CD4-positive, alpha-beta T cell (primary cell): ENCODE measurements around the gene UCHL1. TPM values are rescaled to one million over a fixed set of nuclear protein-coding genes. Genes with fewer than 3 reads are reported as not detected.
A peak's percentile ranks its signal among the peaks of the same experiment; 100 is the strongest.

ENCODE experiments used
- ATAC-seq: fragments of 200-7000 bp; cut with Tn5 transposase; one replicate; pipeline ENCODE4 v1.10.0; 2022; ENCODE audit warnings: mild to moderate bottlenecking; ENCODE audit not compliant: poor library complexity
- CTCF ChIA-PET: fragments of 350-600 bp; sonication (Branson Sonifier 250); formaldehyde crosslinking; loops from one replicate; lab custom pipeline; 2021; ENCODE audit warnings: antibody characterized with exemption, inconsistent platforms; lab: Charles Lee
- POLR2A ChIA-PET: fragments of 350-600 bp; sonication (Branson Sonifier 250); formaldehyde crosslinking; loops from one replicate; lab custom pipeline; 2021; ENCODE audit warnings: antibody characterized with exemption, inconsistent platforms; lab: Charles Lee
- DNase-seq, 14 experiments: peaks; one replicate each; pipeline ENCODE4 v3.0.0-alpha.2; 2013 to 2020; ENCODE audit warnings: mixed read lengths in 2 of 14
- H3K27ac ChIP-seq, 2 donors: one replicate each; pipeline versions ENCODE4 v1.5.1 to v1.7.0; 2013; ENCODE audit warnings: low read length in 2 of 2, low read depth in 1 of 2, mild to moderate bottlenecking in 1 of 2
- H3K27me3 ChIP-seq, 2 experiments: 1 replicate in 1 of 2; 2 replicates in 1 of 2; pipeline versions ENCODE4 v1.6.1 to v1.7.0; 2013; ENCODE audit warnings: low read length in 2 of 2, control low read depth in 1 of 2, mild to moderate bottlenecking in 1 of 2, moderate library complexity in 1 of 2; ENCODE audit not compliant: insufficient read depth in 2 of 2, control insufficient read depth in 1 of 2
- H3K36me3 ChIP-seq: one replicate; pipeline ENCODE4 v1.6.1; 2013; ENCODE audit warnings: low read length, control low read depth; ENCODE audit not compliant: insufficient read depth
- H3K4me1 ChIP-seq: one replicate; pipeline ENCODE4 v1.6.1; 2013; ENCODE audit warnings: low read length, control low read depth; ENCODE audit not compliant: insufficient read depth
- H3K4me3 ChIP-seq: one replicate; pipeline ENCODE4 v1.5.1; 2013; ENCODE audit warnings: mild to moderate bottlenecking, low read length, moderate library complexity
- H3K9me3 ChIP-seq, 2 experiments: 1 replicate in 1 of 2; 2 replicates in 1 of 2; pipeline versions ENCODE4 v1.6.1 to v1.7.0; 2013; ENCODE audit warnings: low read length in 2 of 2, mild to moderate bottlenecking in 2 of 2, control low read depth in 1 of 2, moderate library complexity in 1 of 2; ENCODE audit not compliant: control insufficient read depth in 1 of 2, insufficient read depth in 1 of 2
- H3K27ac Mint-ChIP-seq: one replicate; pipeline ENCODE4 v1.8.0; 2020; ENCODE audit warnings: mixed read lengths
- H3K27me3 Mint-ChIP-seq: one replicate; pipeline ENCODE4 v1.8.0; 2021; ENCODE audit warnings: mixed read lengths
- H3K36me3 Mint-ChIP-seq: one replicate; pipeline ENCODE4 v1.8.0; 2021; ENCODE audit warnings: low read depth, mixed read lengths
- H3K4me1 Mint-ChIP-seq: one replicate; pipeline ENCODE4 v1.8.0; 2021; ENCODE audit warnings: low read depth, mixed read lengths
- H3K4me3 Mint-ChIP-seq: one replicate; pipeline ENCODE4 v1.8.0; 2020; ENCODE audit warnings: mild to moderate bottlenecking, mixed read lengths
- H3K9me3 Mint-ChIP-seq: one replicate; pipeline ENCODE4 v1.8.0; 2020; ENCODE audit warnings: mixed read lengths
- CTCF ChIP-seq: fragments of 200-600 bp; IDR thresholded peaks from one replicate; pipeline ENCODE4 v1.8.0; 2022; ENCODE audit warnings: antibody characterized with exemption, mild to moderate bottlenecking
- intact Hi-C, 2 experiments: fragments of 100-400 bp; cut with DNase I in 1 of 2; cut with micrococcal nuclease in 1 of 2; formaldehyde crosslinking; loops; one replicate each; pipeline versions ENCODE4 v1.15.1 to v1.9.0; 2023 to 2025; cut with DNase I, micrococcal nuclease
- total RNA-seq, 174 experiments: library from RNA in 2 of 174; stranded (reverse) in 2 of 174; gene quantifications; one replicate each; pipeline ENCODE4 v1.2.3 and lab custom pipeline; 2021 to 2026

UCHL1 gene
- total RNA-seq, 2 experiments from 2014 or later, result not detected

- TF ChIP-seq CTCF, result no peak
- H3K36me3 Mint-ChIP-seq, result no peaks in the 10 kb centered on the region
- Histone ChIP-seq H3K9me3 (no peaks in the 10 kb centered on the region), H3K4me1 (no peaks in the 10 kb centered on the region), H3K27ac (no peak overlapping the region), H3K36me3 (no peaks in the 10 kb centered on the region), H3K27me3 (peaks cover 0 to 4% of the 10 kb centered on the region in 2 experiments), H3K4me3 (no peak overlapping the region)
- ChIA-PET POLR2A (no interaction called here), CTCF (no interaction called here)
- no peak overlapping the region for H3K4me3 Mint-ChIP-seq
- no peak for DNase-seq
- ATAC-seq, result no peak
- no peaks in the 10 kb centered on the region for H3K9me3 Mint-ChIP-seq
- intact Hi-C loops, result no loop called here
- no peak overlapping the region for H3K27ac Mint-ChIP-seq
- peaks cover 6% of the 10 kb centered on the region for H3K27me3 Mint-ChIP-seq
- H3K4me1 Mint-ChIP-seq, result no peaks in the 10 kb centered on the region
These were observed 31.5 kb downstream of the UCHL1 start for GRCh38 chr4:41288254-41288653.

GRCh38 chr4:41290479-41290878 lies 33.8 kb downstream of the UCHL1 start:
- H3K27ac ChIP-seq, result no peak overlapping the region
- intact Hi-C loops, result no loop called here
- Mint-ChIP-seq H3K27me3 (peaks cover 6% of the 10 kb centered on the region), H3K4me1 (no peaks in the 10 kb centered on the region), H3K36me3 (no peaks in the 10 kb centered on the region), H3K9me3 (no peaks in the 10 kb centered on the region), H3K4me3 (no peak overlapping the region), H3K27ac (no peak overlapping the region)
- ChIA-PET POLR2A (no interaction called here), CTCF (no interaction called here)
- H3K36me3 ChIP-seq, result no peaks in the 10 kb centered on the region
- TF ChIP-seq CTCF, result no peak
- ATAC-seq (no peak), DNase-seq (no peak)
- peaks cover 0 to 4% of the 10 kb centered on the region in 2 experiments for H3K27me3 ChIP-seq
- H3K4me1 ChIP-seq, result no peaks in the 10 kb centered on the region
- H3K9me3 ChIP-seq, result peaks cover 13% of the 10 kb centered on the region in 2 experiments
- no peak overlapping the region for H3K4me3 ChIP-seq

GRCh38 chr4:41294445-41295062 lies 37.8 kb downstream of the UCHL1 start:
- H3K4me1 ChIP-seq, result no peaks in the 10 kb centered on the region
- H3K27me3 Mint-ChIP-seq, result peaks cover 4% of the 10 kb centered on the region
- peak in 3 of 14 experiments; percentile 2 to 17 (median 15) for DNase-seq

More at GRCh38 chr4:41294445-41295062, 37.8 kb downstream of the UCHL1 start:
- H3K4me3 ChIP-seq, result no peak overlapping the region
- ChIA-PET POLR2A (no interaction called here), CTCF (no interaction called here)
- no peak for TF ChIP-seq CTCF
- H3K27ac ChIP-seq, result no peak overlapping the region
- H3K27me3 ChIP-seq, result peaks cover 0 to under 1% of the 10 kb centered on the region in 2 experiments
- no peaks in the 10 kb centered on the region for H3K4me1 Mint-ChIP-seq
- H3K9me3 Mint-ChIP-seq, result no peaks in the 10 kb centered on the region
- no peak overlapping the region for H3K4me3 Mint-ChIP-seq
- H3K36me3 Mint-ChIP-seq, result no peaks in the 10 kb centered on the region
- ATAC-seq, result no peak
- H3K27ac Mint-ChIP-seq, result no peak overlapping the region
- H3K9me3 ChIP-seq, result peaks cover 13% of the 10 kb centered on the region in 2 experiments
- H3K36me3 ChIP-seq, result no peaks in the 10 kb centered on the region
- intact Hi-C loops, result no loop called here
